ENCODE results near the gene BRD7. TPM values are rescaled to one million over a fixed set of nuclear protein-coding genes. Genes with fewer than 3 reads are reported as not detected.

Gene BRD7
- total RNA-seq, 2 donors from 2014 or later: 21.8 to 32.6 TPM

DNA sequence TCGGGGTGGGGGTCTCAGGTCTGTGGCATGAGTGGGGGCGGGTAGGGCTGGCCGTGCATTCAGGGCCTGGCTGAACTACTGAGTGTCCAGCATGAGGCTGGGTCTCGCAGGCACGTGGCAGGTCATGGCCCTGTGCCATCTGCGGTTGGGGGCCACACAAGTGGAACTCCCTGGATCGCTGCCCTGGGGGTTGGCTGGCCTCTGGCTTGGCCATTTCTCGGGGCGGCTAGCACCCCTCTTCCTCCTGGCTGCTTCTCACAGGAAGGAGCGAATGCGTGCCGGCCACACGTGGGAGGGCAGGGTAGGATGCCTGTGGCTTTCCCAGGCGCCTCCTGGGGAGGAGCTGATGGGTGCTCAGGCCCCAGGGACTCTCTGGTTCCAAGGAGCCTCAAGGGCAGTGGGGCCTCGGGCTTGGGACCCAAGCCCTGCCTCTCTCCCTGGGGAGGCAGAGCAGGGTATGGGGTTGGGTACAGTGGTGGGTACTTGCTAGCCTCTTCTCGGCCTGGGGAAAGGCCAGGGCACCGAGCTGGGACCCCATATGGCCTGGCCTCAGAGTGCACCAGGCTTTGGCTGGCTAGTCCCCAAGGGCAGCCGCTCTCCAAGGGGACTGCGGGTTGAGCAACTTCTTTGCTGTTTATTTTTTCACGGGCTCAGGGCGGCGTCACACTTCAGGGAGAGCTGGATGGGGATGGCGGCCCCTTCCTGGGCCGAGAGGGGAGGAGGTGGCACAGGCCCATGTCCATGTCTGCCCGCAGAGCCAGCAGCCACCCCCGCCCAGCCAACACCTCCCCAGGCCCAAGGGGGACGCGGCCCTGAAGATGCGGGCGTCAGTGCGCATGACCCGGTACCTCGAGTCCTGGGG lies 65.0 kb downstream of the BRD7 start:
- Histone ChIP-seq H3K36me3 (replicated peaks in 1 of 2; ENCODE audit: insufficient read depth in 1 of 2, low read depth in 2 of 2) (no peaks in the 10 kb centered on the region), H3K9me3 (no peaks in the 10 kb centered on the region), H3K27me3 (no peaks in the 10 kb centered on the region), H3K4me3 (no peak overlapping the region), H3K4me1 (no peaks in the 10 kb centered on the region), H3K27ac (no peak overlapping the region)
- 81% methylated on average over 6 to 33 of the region's 33 CpGs for WGBS, 2 donors
- no peak for TF ChIP-seq POLR2A (IDR thresholded peaks at IDR 0.05)
- TF ChIP-seq, protein P1, sequence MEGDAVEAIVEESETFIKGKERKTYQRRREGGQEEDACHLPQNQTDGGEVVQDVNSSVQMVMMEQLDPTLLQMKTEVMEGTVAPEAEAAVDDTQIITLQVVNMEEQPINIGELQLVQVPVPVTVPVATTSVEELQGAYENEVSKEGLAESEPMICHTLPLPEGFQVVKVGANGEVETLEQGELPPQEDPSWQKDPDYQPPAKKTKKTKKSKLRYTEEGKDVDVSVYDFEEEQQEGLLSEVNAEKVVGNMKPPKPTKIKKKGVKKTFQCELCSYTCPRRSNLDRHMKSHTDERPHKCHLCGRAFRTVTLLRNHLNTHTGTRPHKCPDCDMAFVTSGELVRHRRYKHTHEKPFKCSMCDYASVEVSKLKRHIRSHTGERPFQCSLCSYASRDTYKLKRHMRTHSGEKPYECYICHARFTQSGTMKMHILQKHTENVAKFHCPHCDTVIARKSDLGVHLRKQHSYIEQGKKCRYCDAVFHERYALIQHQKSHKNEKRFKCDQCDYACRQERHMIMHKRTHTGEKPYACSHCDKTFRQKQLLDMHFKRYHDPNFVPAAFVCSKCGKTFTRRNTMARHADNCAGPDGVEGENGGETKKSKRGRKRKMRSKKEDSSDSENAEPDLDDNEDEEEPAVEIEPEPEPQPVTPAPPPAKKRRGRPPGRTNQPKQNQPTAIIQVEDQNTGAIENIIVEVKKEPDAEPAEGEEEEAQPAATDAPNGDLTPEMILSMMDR (IDR thresholded peaks at IDR 0.05): no peak
- DNase-seq (peak in 1 of 4 donors; percentile 9), ATAC-seq (no peak)
- intact Hi-C loops (cut with DNase I): no loop called here

DNA sequence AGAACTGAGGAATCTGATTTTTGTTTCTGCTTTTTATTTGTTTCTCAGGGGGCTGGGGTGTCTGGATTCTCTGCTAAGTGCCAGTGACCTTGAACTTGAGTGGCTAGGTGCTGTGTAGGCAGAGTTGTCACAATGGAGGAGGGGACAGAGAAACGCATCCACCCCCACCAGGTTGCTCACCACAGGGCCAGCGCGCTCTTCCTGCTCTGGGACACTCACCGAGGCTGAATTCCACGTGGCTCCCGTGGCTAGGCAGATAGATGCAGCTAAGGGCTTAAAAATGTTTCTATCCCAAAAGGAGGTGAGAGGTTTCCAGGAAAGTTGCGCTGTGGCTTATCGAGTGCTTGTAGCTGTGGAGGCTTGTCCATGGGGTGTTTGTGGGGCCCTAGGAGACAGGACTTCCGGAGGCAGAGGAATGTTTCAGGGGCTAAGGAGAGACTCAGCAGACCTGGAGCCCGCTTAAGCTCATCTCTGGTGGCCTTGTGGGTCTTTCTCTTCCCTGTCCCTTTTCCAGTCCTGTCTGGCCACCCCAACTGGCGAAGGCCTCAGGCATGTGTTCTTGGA lies 65.7 kb downstream of the BRD7 start:
- TF ChIP-seq, protein P1 (IDR thresholded peaks at IDR 0.05): no peak
- no peak for TF ChIP-seq POLR2A (IDR thresholded peaks at IDR 0.05)
- ATAC-seq: no peak
- peak in 2 of 4 donors; percentile 1 to 4 for DNase-seq
- Histone ChIP-seq H3K9me3 (no peaks in the 10 kb centered on the region), H3K27me3 (no peaks in the 10 kb centered on the region), H3K27ac (no peak overlapping the region), H3K4me3 (no peak overlapping the region), H3K36me3 (replicated peaks in 1 of 2; ENCODE audit: insufficient read depth in 1 of 2, low read depth in 2 of 2) (no peaks in the 10 kb centered on the region), H3K4me1 (no peaks in the 10 kb centered on the region)
- intact Hi-C loops (cut with DNase I): no loop called here
- WGBS, 2 donors: 83 to 84% methylated on average over 11 of the region's 11 CpGs

DNA sequence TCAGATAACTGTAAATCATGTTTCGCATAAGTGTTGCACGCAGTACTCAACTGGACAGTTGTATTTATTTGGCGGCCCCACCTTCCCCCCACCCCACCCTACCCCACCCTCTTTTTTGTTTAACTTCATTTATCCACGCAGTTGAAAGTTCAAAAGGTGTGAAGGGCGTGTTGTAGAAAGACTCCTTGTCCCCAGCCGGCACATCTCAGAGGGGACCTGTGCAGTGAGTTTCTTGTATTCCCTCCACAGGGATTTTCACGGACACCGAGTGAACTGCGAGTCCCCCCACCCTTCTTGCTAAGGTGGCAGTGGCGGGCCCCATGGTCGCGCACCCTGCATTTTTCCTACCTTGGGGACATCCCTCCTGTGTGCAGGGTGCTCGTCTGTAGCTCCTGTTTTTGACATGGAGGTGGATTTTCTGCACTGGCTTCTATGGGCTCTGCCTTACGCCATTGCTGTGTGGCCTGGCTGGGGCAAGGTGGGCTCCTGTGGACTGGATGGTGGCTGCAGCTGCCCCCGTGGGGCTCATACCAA lies 66.2 kb downstream of the BRD7 start:
- intact Hi-C loops (cut with DNase I): no loop called here
- Histone ChIP-seq H3K9me3 (no peaks in the 10 kb centered on the region), H3K27ac (no peak overlapping the region), H3K36me3 (replicated peaks in 1 of 2; ENCODE audit: insufficient read depth in 1 of 2, low read depth in 2 of 2) (no peaks in the 10 kb centered on the region), H3K4me1 (no peaks in the 10 kb centered on the region), H3K4me3 (no peak overlapping the region), H3K27me3 (no peaks in the 10 kb centered on the region)
- DNase-seq (peak in 1 of 4 donors; percentile 4), ATAC-seq (no peak)
- WGBS, 2 donors: 88 to 90% methylated on average over 14 of the region's 15 CpGs
- TF ChIP-seq, protein P1 (IDR thresholded peaks at IDR 0.05): no peak
- TF ChIP-seq POLR2A (IDR thresholded peaks at IDR 0.05): no peak

DNA sequence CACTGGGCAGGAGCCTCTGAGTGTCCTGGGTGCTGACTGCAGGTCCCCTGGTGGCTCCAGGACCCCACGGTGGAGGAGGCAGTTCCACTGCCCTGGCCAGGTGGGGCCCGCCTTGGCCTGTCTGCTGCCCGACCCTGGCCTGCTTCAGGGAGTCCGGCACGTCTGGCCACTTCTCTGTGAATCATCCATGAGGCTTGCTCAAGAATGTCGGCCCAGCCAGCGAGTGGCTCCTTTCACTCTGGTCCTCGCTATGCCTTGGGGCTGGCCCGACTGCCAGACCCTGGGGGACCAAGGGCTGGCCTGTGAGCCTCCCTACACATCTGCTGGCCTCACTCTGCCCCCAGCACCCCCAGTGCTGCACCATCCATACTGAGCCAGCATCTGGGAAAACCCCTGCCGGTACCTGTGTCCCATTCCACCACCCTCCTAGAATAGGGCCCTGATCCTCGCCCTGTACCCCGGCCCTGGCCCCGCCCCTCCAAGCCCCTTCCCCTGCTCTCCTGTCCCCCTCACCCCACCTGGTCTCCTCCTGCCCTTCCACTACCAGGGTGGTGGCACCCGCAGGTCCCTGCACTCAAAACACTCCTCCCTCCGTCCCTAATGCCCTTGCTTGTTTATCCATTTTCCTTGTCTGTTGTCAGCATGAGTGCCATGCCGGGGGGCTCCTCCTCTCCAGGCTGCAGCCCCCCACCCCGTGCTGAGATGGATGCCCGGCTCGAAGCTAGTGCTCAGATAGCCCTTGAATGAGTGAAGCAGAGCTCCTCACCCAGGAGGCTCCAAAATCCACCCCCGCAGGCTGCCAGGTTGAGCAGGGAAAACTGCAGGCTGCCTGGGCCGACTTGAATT lies 66.9 kb downstream of the BRD7 start:
- Histone ChIP-seq H3K9me3 (no peaks in the 10 kb centered on the region), H3K4me3 (no peak overlapping the region), H3K36me3 (replicated peaks in 1 of 2; ENCODE audit: insufficient read depth in 1 of 2, low read depth in 2 of 2) (no peaks in the 10 kb centered on the region), H3K4me1 (no peaks in the 10 kb centered on the region), H3K27me3 (no peaks in the 10 kb centered on the region), H3K27ac (no peak overlapping the region)
- WGBS, 2 donors: 81 to 82% methylated on average over 14 to 19 of the region's 21 CpGs
- TF ChIP-seq, protein P1 (IDR thresholded peaks at IDR 0.05): no peak
- TF ChIP-seq POLR2A (IDR thresholded peaks at IDR 0.05): no peak
- no peak for ATAC-seq
- DNase-seq: peak in 1 of 4 donors; percentile 10
- intact Hi-C loops (cut with DNase I): no loop called here
